NCI-H1436 (cell line): ENCODE data around the gene SRSF10.
"Not testable (repeated sequence)": the region's sequence is repeated elsewhere in the genome, so short reads cannot be mapped to it uniquely, and the experiment has no call there.

Experiments
- DNase-seq: peaks from one replicate; lab custom pipeline; 2025; lab: John Stamatoyannopoulos, UW

The SRSF10 gene

GRCh38 chr1:23958810-23959460, 21.2 kb downstream of the SRSF10 start:
- peak; percentile 97 for DNase-seq

GRCh38 chr1:23958040-23958809, 21.9 kb downstream of the SRSF10 start:
- DNase-seq = not testable (repeated sequence)

GRCh38 chr1:23957096-23957495, 23.0 kb downstream of the SRSF10 start:
- peak; percentile 32 for DNase-seq

GRCh38 chr1:23953020-23953419, 27.1 kb downstream of the SRSF10 start:
- DNase-seq = no peak

GRCh38 chr1:23947366-23947765, 32.8 kb downstream of the SRSF10 start:
- DNase-seq = no peak

GRCh38 chr1:23936481-23937176, 43.5 kb downstream of the SRSF10 start:
- DNase-seq = no peak

- no peak for DNase-seq
Measured at GRCh38 chr1:23931491-23931880, 48.6 kb downstream of the SRSF10 start.

GRCh38 chr1:23930861-23931490, 49.2 kb downstream of the SRSF10 start:
- no peak for DNase-seq

GRCh38 chr1:23930270-23930669, 49.9 kb downstream of the SRSF10 start:
- no peak for DNase-seq

GRCh38 chr1:23928789-23929188, 51.3 kb downstream of the SRSF10 start:
- DNase-seq = no peak

GRCh38 chr1:23927097-23927496, 53.0 kb downstream of the SRSF10 start:
- no peak for DNase-seq

GRCh38 chr1:23925279-23925678, 54.8 kb downstream of the SRSF10 start:
- no peak for DNase-seq

GRCh38 chr1:23924601-23925000, 55.5 kb downstream of the SRSF10 start:
- DNase-seq = no peak

- DNase-seq = no peak
Measured at GRCh38 chr1:23923592-23924499, 56.3 kb downstream of the SRSF10 start.

- no peak for DNase-seq
Measured at GRCh38 chr1:23922321-23922943, 57.7 kb downstream of the SRSF10 start.

GRCh38 chr1:23916209-23917131, 63.7 kb downstream of the SRSF10 start:
- DNase-seq = peak; percentile 77

- no peak for DNase-seq
Measured at GRCh38 chr1:23915466-23915865, 64.7 kb downstream of the SRSF10 start.

- no peak for DNase-seq
Measured at GRCh38 chr1:23914921-23915320, 65.2 kb downstream of the SRSF10 start.
